HepG2 (cell line): ENCODE measurements around the gene STK38L. TPM values are rescaled to one million over a fixed set of nuclear protein-coding genes. Genes with fewer than 3 reads are reported as not detected.
A peak's percentile ranks its signal among the peaks of the same experiment; 100 is the strongest.

Experiments used
- ATF7 ChIP-seq, 2 experiments: fragments of 450-650 bp in 1 of 2; sonication (generic) in 1 of 2; formaldehyde crosslinking in 1 of 2; IDR thresholded peaks; 2 replicates each; pipeline versions ENCODE4 v1.4.0 to v1.6.1; 2016 to 2020; ENCODE audit warnings: antibody characterized with exemption in 1 of 2, mild to moderate bottlenecking in 1 of 2, missing genetic modification reagents in 1 of 2
- FOXA1 ChIP-seq, 2 experiments: fragments of 450-650 bp in 1 of 2; sonication (generic) in 1 of 2; formaldehyde crosslinking in 1 of 2; IDR thresholded peaks; 2 replicates each; pipeline versions ENCODE4 v1.4.0 to v1.6.1; 2016 to 2020; ENCODE audit warnings: missing genetic modification reagents in 1 of 2
- NONO ChIP-seq, 2 experiments: fragments of 450-650 bp in 1 of 2; sonication (generic) in 1 of 2; formaldehyde crosslinking in 1 of 2; IDR thresholded peaks in 1 of 2; conservative IDR thresholded peaks in 1 of 2; 2 replicates each; pipeline versions ENCODE4 v1.6.1 to v1.8.0; 2017 to 2022; ENCODE audit warnings: mild to moderate bottlenecking in 1 of 2, missing genetic modification reagents in 1 of 2, moderate library complexity in 1 of 2
- SAFB2 ChIP-seq: sonication (generic); formaldehyde crosslinking; IDR thresholded peaks from 2 replicates; pipeline ENCODE4 v1.5.1; 2020; ENCODE audit warnings: missing genetic modification reagents, low read depth, mild to moderate bottlenecking, borderline replicate concordance
- ZNF761 ChIP-seq: sonication (generic); formaldehyde crosslinking; conservative IDR thresholded peaks from 2 replicates; pipeline ENCODE4 v1.4.0; 2020; ENCODE audit warnings: mild to moderate bottlenecking, missing genetic modification reagents
- ZSCAN20 ChIP-seq: sonication (generic); formaldehyde crosslinking; IDR thresholded peaks from 2 replicates; pipeline ENCODE4 v1.4.0; 2020; ENCODE audit warnings: missing genetic modification reagents, mild to moderate bottlenecking, borderline replicate concordance
- ZSCAN31 ChIP-seq: sonication (generic); formaldehyde crosslinking; IDR thresholded peaks from 2 replicates; pipeline ENCODE4 v1.5.0; 2020; ENCODE audit warnings: low read depth, mild to moderate bottlenecking, missing genetic modification reagents
- polyA plus RNA-seq, 8 experiments: library from polyadenylated mRNA; depleted of rRNA in 3 of 8; stranded (reverse) in 7 of 8; unstranded in 1 of 8; fragments of >200 nt; fragmentation: Illumina TruSeq in 4 of 8; extraction: Trizol in 4 of 8; gene quantifications; 2 replicates each; pipeline versions ENCODE4 v1.2.1 to v1.2.3, GENCODE V29; 2011 to 2016; ENCODE audit warnings: low read depth in 4 of 8, missing spikeins in 1 of 8, mixed read lengths in 1 of 8; ENCODE audit not compliant: insufficient read depth in 1 of 8
- total RNA-seq, 5 experiments: library from RNA; depleted of rRNA; stranded (reverse); fragments of >200 nt; fragmentation: Illumina TruSeq; extraction: Trizol; gene quantifications; 2 replicates each; pipeline ENCODE4 v1.2.3, GENCODE V29; 2016; ENCODE audit warnings: low read depth in 1 of 5
- TF ChIP-seq, protein P1 (sequence below): sonication (generic); formaldehyde crosslinking; IDR thresholded peaks from 2 replicates; pipeline ENCODE4 v1.4.0; 2020; ENCODE audit warnings: mild to moderate bottlenecking, missing genetic modification reagents
- TF ChIP-seq, protein P2 (sequence below): sonication (generic); formaldehyde crosslinking; IDR thresholded peaks from 2 replicates; pipeline ENCODE4 v1.8.1; 2023; ENCODE audit warnings: mild to moderate bottlenecking, missing genetic modification reagents, borderline replicate concordance

The STK38L gene
- total and polyA plus RNA-seq, 2 of the 13 experiments (the other 11 are each of a cell fraction or from before 2014, with no cell fraction given) = 6.1 to 26.4 TPM

DNA sequence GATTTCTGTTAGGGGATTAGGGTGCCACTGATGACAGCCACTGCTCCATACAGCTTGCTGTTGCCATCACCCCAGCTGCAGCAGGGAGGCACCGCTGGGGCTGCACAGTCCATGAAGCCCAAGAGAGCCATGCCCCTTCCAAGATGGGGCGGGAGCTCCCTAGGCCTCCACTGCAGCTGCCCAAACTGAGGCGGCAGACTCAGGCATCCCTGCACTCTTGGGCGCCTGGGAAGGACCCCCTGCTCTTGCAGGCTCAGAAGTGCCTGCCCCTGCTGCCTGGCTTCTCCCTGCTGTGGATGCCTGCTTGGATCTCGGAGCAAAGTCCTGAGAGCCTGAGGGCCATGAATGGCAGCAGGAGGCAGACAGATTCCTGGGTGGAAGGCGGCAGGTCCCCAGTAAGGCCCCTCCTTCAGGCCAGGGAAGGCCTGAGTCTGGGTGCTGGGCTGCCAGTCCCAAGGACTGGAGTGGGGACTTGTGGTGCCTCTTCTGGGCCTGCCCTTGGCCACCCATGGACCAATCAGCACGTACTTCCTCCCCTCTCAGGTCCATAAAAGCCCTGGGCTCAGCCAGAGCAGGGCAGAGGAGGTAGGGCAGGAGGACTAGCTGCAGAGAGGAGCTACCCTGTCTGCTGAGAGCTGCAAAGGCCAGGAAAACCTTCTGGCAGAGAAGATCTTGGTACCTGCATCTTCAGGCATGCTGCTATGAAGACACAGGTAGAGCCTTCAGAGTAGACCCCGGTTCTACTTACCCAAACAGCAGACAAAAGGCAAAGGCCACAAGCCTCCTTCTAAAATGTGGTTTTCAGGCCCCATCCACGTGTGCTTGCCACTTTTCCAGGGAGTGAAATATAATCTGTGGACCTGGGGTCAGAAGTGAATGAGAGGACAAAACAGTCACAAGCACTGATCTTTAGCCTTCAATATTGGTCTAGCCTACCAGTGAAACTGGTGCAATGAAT, 30.0 kb upstream of the STK38L start (continued):
- TF ChIP-seq, protein P1, sequence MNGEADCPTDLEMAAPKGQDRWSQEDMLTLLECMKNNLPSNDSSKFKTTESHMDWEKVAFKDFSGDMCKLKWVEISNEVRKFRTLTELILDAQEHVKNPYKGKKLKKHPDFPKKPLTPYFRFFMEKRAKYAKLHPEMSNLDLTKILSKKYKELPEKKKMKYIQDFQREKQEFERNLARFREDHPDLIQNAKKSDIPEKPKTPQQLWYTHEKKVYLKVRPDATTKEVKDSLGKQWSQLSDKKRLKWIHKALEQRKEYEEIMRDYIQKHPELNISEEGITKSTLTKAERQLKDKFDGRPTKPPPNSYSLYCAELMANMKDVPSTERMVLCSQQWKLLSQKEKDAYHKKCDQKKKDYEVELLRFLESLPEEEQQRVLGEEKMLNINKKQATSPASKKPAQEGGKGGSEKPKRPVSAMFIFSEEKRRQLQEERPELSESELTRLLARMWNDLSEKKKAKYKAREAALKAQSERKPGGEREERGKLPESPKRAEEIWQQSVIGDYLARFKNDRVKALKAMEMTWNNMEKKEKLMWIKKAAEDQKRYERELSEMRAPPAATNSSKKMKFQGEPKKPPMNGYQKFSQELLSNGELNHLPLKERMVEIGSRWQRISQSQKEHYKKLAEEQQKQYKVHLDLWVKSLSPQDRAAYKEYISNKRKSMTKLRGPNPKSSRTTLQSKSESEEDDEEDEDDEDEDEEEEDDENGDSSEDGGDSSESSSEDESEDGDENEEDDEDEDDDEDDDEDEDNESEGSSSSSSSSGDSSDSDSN (CRISPR knock-in tag) = peak; percentile 72
- TF ChIP-seq ZSCAN20 (no peak), NONO (IDR thresholded peaks at IDR 0.05) (no peak), NONO (CRISPR knock-in tag; conservative IDR thresholded peaks at IDR 0.05) (peak; percentile 92), SAFB2 (no peak; the same call in 1 of the 2 replicates), ATF7 (IDR thresholded peaks at IDR 0.05) (no peak), ATF7 (CRISPR knock-in tag; IDR thresholded peaks at IDR 0.05) (peak; percentile 34; the same call in 1 of the 2 replicates), FOXA1 (IDR thresholded peaks at IDR 0.05) (no peak), FOXA1 (CRISPR knock-in tag; IDR thresholded peaks at IDR 0.05) (0 out of 2 replicates have a peak, but pooled peaks have one; percentile 6), ZNF761 (CRISPR knock-in tag) (0 out of 2 replicates have a peak, but pooled peaks have one; percentile 86), ZSCAN31 (no peak)
- TF ChIP-seq, protein P2, sequence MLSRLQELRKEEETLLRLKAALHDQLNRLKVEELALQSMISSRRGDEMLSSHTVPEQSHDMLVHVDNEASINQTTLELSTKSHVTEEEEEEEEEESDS = 0 out of 2 replicates have a peak, but pooled peaks have one; percentile 0
